ENCODE results near the gene IL22RA2.
"Not testable (repeated sequence)": the region's sequence is repeated elsewhere in the genome, so short reads cannot be mapped to it uniquely, and the experiment has no call there.

Gene IL22RA2

GRCh38 chr6:137121401-137121997, 51.9 kb downstream of the IL22RA2 start:
- DNase-seq: no peak

- DNase-seq: no peak
Observed at GRCh38 chr6:137120748-137121147, 52.7 kb downstream of the IL22RA2 start.

GRCh38 chr6:137119196-137120104, 54.0 kb downstream of the IL22RA2 start:
- no peak for DNase-seq

- no peak for DNase-seq
Observed at GRCh38 chr6:137117581-137117980, 55.9 kb downstream of the IL22RA2 start.

- no peak for DNase-seq
Observed at GRCh38 chr6:137116807-137117206, 56.6 kb downstream of the IL22RA2 start.

GRCh38 chr6:137115658-137116057, 57.8 kb downstream of the IL22RA2 start:
- DNase-seq: no peak

GRCh38 chr6:137112067-137112355, 61.4 kb downstream of the IL22RA2 start:
- peak; percentile 8 for DNase-seq

- no peak for DNase-seq
Observed at GRCh38 chr6:137111296-137112066, 62.0 kb downstream of the IL22RA2 start.

GRCh38 chr6:137107767-137108105, 65.7 kb downstream of the IL22RA2 start:
- DNase-seq: no peak

- not testable (repeated sequence) for DNase-seq
Observed at GRCh38 chr6:137107047-137107766, 66.2 kb downstream of the IL22RA2 start.

GRCh38 chr6:137106183-137106582, 67.3 kb downstream of the IL22RA2 start:
- no peak for DNase-seq

- no peak for DNase-seq
Observed at GRCh38 chr6:137105375-137105774, 68.1 kb downstream of the IL22RA2 start.

- DNase-seq: no peak
Observed at GRCh38 chr6:137104926-137105325, 68.5 kb downstream of the IL22RA2 start.

- DNase-seq: no peak
Observed at GRCh38 chr6:137102851-137103492, 70.5 kb downstream of the IL22RA2 start.

- no peak for DNase-seq
Observed at GRCh38 chr6:137102050-137102848, 71.2 kb downstream of the IL22RA2 start.

GRCh38 chr6:137099689-137100403, 73.6 kb downstream of the IL22RA2 start:
- peak; percentile 11 for DNase-seq

GRCh38 chr6:137097526-137097925, 75.9 kb downstream of the IL22RA2 start:
- no peak for DNase-seq

GRCh38 chr6:137097057-137097456, 76.4 kb downstream of the IL22RA2 start:
- no peak for DNase-seq

- no peak for DNase-seq
Observed at GRCh38 chr6:137095651-137096238, 77.7 kb downstream of the IL22RA2 start.

GRCh38 chr6:137095093-137095492, 78.4 kb downstream of the IL22RA2 start:
- no peak for DNase-seq

All from kidney glomerular epithelial cell (primary cell).